Measurements from ENCODE around the gene PRSS53.

The PRSS53 gene

DNA sequence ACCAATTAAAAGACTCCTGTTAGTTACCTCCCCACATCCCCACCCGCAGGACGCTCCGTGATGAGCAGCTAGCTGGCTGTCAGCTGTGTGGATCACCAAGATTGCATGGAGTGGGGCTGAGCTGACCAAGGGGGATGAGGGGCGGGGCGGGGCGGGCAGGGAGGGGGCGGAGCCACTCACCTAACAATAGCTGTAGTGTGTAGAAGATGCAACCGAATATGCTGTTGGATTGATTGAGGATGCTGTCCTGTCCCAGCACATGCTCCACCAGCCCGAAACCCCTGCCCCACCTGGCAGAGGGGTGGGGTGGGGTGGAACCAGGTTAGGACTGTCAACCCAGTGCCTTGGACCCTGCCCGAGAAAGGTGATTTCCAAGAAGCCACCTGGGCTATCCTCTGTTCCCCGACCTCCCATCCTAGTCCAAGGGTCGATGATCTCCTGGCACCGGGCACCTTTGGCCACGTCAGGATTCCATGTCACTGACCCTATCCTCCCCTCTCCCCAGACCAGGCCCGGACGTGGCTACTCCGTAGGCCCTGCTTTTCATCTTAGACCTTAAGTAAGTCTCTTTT is 4.5 kb upstream of the PRSS53 start:
- peak; percentile 69 for DNase-seq

DNA sequence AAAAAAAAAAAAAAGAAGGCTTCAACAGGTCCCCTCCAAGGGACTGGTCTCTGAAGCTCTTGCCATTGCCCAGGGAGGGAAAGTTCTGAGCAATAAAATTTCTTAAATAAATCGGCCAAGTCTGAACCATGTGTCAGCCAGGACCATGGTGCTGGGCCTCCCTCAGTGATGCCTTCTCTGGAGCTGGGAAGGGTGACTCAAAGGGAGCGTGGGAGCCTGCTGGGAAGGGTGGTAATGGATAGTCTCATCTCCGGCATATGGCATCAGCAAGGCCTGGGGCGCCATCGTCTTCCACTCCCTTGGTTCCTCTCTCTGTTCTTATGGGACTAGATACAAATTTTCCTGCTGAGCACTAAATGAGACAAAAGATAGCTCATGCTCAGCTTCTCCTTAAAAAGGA is 3.6 kb upstream of the PRSS53 start:
- no peak for DNase-seq

- no peak for DNase-seq
Observed at GRCh38 chr16:31090540-31090939, 1.8 kb upstream of the PRSS53 start.

DNA sequence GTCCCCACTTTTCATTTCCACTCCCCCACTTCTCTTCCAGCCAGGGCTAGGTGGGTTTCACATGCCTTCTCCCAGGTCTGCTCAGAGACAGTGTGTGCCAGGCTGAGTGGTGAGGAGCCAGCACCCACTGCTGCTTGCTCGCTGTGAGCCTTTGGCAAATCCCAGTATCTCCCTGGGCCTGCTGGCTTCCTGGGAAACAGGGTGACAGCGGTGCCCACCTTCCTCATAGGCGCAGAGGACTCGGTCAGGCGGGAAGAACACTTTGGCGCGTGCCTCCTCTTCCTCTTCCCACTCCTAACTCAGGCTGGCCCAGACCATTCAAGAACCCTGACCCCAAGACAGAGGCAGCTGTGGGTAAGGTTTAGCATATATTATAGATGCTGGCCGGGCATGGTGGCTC is 456 bp upstream of the PRSS53 start:
- DNase-seq: no peak

- no peak for DNase-seq
Observed at GRCh38 chr16:31087971-31088370, 772 bp downstream of the PRSS53 start.

DNA sequence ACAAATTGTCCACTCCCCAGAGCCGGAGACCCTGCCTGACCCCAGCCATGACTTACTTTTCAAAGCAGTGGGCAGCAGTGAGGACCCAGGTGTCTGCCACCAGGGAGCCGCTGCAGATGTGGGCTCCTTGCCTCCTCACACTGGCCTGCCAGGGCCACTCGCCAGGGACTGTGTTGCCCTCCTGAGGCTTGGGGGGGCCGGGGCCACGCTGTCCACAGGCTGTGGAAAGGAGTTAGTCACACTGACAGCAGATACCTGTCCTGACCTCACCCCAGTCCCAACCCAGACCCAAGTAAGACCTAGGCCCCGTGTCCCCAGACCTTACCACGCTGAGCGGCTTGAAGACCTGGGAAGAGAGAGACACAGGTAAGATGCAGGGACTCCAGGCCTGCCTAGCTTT is 1.3 kb downstream of the PRSS53 start:
- no peak for DNase-seq

DNA sequence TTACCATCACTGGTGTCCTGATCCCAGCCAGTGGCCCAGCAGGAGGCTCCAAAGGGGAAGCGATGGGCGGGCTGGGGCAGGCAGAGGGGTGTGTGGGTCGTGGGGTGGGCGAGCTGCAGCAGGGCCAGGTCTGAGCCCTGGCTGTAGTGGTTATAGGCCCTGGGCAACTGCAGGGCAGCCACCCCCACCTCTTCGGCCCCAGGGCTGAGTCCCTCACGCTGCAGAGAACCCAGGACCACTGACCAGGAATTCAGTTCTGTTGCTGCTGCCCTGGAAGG is 2.2 kb downstream of the PRSS53 start:
- DNase-seq: no peak

DNA sequence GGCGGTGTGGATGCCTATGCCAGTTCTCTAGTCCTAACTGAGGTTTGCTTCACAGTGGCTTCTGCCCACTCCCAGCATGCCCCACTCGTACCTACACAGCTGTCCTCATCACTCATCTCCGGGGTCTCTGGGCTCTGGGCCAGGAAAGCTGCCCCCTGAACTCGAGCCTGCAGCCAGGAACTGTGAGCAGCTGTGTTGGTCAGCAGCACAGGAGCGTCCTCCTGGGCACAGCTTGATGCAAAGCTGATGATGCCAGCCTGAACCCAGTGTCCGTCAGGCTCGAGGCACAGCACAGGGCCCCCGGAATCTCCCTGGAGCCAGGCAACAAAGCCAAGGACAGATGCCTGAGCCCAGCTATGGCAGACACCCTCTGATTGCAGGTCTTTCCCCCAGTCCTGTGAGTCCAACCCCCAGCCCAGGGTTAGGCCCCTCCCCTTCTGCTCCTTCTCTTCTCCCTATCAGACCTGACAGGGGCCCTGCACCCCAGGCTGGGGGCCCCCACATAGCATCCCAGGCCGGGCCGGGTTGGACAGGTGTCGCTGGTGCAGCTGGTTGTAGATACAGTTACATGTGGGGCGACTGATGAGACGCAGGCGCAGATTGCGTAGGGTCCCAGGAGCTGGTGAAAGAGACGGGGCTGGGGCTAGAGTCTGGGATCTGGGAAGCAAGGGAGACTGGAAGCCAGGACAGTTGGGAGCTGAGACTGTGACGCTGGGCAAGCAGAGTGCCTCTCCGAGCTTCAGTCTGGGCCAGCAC is 2.7 kb downstream of the PRSS53 start:
- no peak for DNase-seq

GRCh38 chr16:31085411-31085810 is 3.3 kb downstream of the PRSS53 start:
- DNase-seq: no peak

- DNase-seq: no peak
Observed at GRCh38 chr16:31084584-31085302, 4.0 kb downstream of the PRSS53 start.

DNA sequence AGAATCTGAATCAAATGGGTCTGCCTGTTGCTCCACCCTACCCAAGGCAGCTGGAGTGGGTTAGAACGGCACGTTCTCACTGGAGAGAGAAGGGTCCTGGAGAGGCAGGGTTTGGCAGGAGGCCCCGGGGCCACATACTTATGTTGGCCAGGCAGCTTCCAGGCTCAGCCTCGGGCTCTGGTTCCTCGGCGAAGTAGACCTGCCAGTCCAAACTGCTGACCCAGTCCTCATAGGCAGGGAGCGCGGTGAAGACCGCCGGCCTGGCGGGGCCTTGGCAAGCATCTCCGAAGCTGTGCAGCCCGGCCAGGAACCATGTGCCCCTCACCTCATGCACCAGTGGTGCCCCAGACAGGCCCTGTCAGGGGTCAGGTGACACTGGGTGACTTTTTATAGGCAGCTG is 4.8 kb downstream of the PRSS53 start:
- no peak for DNase-seq

DNA sequence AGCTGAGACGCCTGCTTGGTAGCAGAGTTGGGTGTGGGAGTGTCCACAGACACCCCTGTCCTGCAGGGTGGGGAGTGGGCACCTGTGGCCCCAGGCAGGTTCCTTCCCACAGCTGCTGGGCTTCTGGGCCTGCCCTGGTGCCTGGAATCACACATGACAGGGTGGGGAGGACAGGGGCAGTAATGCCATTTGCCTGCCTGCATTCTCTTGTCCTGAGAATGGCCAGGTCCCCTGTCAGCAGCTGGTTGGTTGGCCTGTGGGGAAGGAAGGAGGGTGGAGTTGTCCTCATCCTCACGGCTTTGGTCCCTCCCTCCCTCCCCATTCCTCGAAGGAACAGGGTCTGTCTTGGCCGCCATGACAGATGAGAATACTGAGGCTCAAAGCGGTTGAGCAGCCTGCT is 5.2 kb downstream of the PRSS53 start:
- DNase-seq: no peak

- no peak for DNase-seq
Observed at GRCh38 chr16:31083081-31083480, 5.7 kb downstream of the PRSS53 start.

DNA sequence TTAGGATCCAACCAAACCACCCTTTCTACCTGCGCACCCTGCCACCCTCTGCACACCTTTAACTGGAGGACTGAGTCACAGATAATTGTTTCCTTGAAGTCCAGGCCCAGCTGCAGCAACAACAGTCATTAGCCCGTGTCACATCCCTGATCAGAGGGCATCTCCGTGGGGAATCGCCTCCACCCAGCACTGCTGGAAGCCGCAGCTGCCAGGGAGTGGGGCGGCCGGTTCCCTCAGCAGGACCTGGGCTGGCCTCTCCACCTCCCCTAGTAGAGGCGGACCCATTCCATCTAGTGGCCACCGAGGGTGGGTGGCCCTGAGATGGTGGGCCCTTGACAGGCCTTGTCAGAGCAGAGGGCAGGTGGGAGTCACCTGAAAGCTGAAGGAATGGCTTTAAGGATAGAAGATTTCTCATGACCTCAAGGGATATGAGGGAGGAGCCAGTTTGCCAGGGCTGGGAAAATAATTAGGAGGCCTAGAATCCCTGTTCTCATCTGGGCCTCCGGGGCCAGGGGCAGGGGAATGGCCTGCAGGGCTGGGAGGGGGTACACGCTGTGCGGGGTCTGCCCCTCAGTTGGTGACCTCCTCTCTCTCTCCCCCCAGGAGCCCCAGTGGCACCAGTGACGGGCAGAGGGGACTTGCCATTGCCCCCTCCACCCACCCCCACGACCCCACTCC is 6.2 kb downstream of the PRSS53 start:
- DNase-seq: no peak

DNA sequence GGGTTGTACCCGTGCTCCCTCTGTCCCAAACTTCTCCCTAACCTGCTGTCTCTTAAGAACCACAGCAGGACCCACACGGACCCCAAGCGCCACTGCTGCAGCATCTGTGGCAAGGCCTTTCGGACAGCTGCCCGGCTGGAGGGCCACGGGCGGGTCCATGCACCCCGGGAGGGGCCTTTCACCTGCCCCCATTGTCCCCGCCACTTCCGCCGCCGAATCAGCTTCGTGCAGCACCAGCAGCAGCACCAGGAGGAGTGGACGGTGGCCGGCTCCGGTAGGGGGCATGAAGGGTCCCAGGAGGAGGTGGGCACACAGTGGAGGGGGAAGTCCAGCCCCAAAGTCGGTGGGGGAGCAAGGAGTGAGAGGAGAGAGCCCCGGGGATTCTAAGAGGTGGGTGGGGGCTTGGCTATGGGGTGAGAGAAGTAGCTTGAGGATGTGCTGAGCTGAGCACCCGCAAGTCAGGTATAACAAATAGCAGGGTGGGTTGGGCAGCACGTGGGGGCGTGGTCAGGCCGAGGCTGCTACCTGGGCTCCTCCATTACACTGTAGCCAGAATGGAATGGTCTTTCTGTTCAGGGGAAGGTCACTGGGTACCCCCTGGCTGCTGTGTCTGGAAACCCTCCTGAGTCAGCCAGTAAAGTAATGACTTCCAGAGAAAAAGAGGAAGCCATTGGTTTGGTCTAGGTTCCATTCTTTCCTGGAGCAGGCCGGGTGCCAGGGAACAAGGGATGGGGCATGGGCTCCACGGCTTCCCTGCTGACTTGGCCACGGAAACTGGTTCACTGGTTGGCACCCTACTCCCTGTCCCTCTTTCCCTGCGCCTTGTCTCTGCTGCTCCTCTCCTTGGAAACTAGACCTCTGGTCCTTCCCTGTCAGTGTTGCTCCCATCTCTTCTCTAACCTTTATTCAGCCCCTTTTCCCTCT is 7.1 kb downstream of the PRSS53 start:
- DNase-seq: no peak

GRCh38 chr16:31080756-31081419 is 7.9 kb downstream of the PRSS53 start:
- no peak for DNase-seq

DNA sequence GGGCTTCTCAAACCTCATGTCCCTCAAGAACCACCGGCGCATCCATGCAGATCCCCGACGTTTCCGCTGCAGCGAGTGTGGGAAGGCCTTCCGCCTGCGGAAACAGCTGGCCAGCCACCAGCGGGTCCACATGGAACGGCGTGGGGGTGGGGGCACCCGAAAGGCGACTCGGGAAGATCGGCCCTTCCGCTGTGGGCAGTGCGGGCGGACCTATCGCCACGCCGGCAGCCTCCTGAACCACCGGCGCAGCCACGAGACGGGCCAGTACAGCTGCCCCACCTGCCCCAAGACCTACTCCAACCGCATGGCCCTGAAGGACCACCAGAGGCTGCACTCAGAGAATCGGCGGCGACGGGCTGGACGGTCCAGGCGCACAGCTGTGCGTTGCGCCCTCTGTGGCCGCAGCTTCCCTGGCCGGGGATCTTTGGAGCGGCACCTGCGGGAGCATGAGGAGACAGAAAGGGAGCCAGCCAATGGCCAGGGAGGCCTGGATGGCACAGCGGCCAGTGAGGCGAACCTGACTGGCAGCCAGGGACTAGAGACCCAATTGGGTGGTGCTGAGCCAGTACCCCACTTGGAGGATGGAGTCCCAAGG is 8.6 kb downstream of the PRSS53 start:
- DNase-seq: no peak

GRCh38 chr16:31079342-31079944 is 9.3 kb downstream of the PRSS53 start:
- no peak for DNase-seq

DNA sequence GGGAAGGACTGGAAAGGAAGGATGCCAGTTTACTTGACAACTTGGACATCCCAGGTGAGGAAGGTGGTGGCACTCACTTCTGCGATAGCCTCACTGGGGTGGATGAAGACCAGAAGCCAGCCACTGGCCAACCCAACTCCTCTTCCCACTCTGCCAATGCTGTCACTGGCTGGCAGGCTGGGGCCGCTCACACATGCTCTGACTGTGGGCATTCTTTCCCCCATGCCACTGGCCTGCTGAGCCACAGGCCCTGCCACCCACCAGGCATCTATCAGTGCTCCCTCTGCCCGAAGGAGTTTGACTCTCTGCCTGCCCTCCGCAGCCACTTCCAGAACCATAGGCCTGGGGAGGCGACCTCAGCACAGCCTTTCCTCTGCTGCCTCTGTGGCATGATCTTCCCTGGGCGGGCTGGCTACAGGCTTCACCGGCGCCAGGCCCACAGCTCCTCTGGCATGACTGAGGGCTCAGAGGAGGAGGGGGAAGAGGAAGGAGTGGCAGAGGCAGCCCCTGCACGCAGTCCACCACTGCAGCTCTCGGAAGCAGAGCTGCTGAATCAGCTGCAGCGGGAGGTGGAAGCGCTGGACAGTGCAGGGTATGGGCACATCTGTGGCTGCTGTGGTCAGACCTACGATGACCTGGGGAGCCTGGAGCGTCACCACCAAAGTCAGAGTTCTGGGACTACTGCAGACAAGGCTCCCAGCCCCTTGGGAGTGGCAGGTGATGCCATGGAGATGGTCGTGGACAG is 10.0 kb downstream of the PRSS53 start:
- no peak for DNase-seq

DNA sequence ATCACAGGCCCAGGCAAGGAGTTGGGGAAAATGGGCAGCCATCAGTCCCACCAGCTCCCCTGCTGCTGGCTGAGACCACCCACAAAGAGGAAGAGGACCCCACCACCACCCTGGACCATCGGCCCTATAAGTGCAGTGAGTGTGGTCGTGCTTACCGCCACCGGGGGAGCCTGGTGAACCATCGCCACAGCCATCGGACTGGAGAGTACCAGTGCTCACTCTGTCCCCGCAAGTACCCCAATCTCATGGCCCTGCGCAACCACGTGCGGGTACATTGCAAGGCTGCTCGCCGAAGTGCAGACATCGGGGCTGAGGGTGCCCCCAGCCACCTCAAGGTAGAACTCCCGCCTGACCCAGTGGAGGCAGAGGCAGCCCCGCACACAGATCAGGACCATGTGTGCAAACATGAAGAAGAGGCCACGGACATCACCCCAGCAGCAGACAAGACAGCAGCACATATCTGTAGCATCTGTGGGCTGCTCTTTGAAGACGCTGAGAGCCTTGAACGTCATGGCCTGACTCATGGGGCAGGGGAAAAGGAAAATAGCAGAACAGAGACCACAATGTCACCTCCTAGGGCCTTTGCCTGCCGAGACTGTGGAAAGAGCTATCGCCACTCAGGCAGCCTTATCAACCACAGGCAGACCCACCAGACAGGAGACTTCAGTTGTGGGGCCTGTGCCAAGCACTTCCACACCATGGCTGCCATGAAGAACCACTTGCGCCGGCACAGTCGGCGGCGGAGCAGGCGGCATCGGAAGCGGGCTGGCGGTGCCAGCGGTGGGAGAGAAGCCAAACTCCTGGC is 10.9 kb downstream of the PRSS53 start:
- DNase-seq: peak; percentile 96

Measured in hematopoietic multipotent progenitor cell treated with erythropoietin and hydrocortisone succinate and interleukin-3 and kit ligand, for 8 days (in vitro differentiated cells).